Liver (tissue), 9 donors: ENCODE measurements around the gene MS4A4E. TPM values are rescaled to one million over a fixed set of nuclear protein-coding genes. Genes with fewer than 3 reads are reported as not detected.

Experiments used
- DNase-seq: peaks from one replicate; pipeline ENCODE4 v3.0.0-alpha.2; 2017; ENCODE audit warnings: low spot score
- H3K27ac ChIP-seq, 2 donors: one replicate each; pipeline ENCODE4 v1.7.0; 2013; ENCODE audit warnings: inconsistent platforms in 2 of 2, low read length in 2 of 2, control low read depth in 1 of 2, low read depth in 1 of 2, mild to moderate bottlenecking in 1 of 2
- H3K27me3 ChIP-seq, 4 donors: one replicate each; pipeline versions ENCODE4 v1.6.1 to v1.7.0; 2013; ENCODE audit warnings: low read length in 3 of 4, inconsistent platforms in 1 of 4, mild to moderate bottlenecking in 1 of 4, moderate library complexity in 1 of 4; ENCODE audit not compliant: control insufficient read depth in 4 of 4, insufficient read depth in 4 of 4
- H3K36me3 ChIP-seq, 4 donors: one replicate each; pipeline versions ENCODE4 v1.6.1 to v1.7.0; 2013; ENCODE audit warnings: low read length in 3 of 4, mild to moderate bottlenecking in 3 of 4, low read depth in 1 of 4, moderate library complexity in 1 of 4; ENCODE audit not compliant: control insufficient read depth in 4 of 4, insufficient read depth in 3 of 4
- H3K4me1 ChIP-seq, 4 donors: one replicate each; pipeline versions ENCODE4 v1.6.1 to v1.7.0; 2013; ENCODE audit warnings: low read length in 3 of 4, mild to moderate bottlenecking in 3 of 4, moderate library complexity in 1 of 4; ENCODE audit not compliant: control insufficient read depth in 4 of 4, insufficient read depth in 4 of 4
- H3K4me3 ChIP-seq, 3 donors: one replicate each; pipeline versions ENCODE4 v1.6.1 to v1.7.0; 2013; ENCODE audit warnings: low read length in 3 of 3, control low read depth in 1 of 3, low read depth in 1 of 3, mild to moderate bottlenecking in 1 of 3
- H3K9ac ChIP-seq, 2 donors: one replicate each; pipeline ENCODE4 v1.7.0; 2013; ENCODE audit warnings: low read length in 2 of 2, mild to moderate bottlenecking in 2 of 2, moderate library complexity in 2 of 2, control low read depth in 1 of 2, low read depth in 1 of 2
- H3K9me3 ChIP-seq, 4 donors: one replicate each; pipeline versions ENCODE4 v1.6.1 to v1.7.0; 2013; ENCODE audit warnings: low read length in 3 of 4; ENCODE audit not compliant: control insufficient read depth in 4 of 4
- EGR1 ChIP-seq, 2 donors: IDR thresholded peaks; 2 replicates each; pipeline ENCODE4 v1.6.1; 2016 to 2018; ENCODE audit warnings: antibody characterized with exemption in 2 of 2, low read depth in 2 of 2
- FOXA1 ChIP-seq: IDR thresholded peaks from 2 replicates; pipeline ENCODE4 v1.6.1; 2016; ENCODE audit warnings: antibody characterized with exemption
- FOXA2 ChIP-seq: IDR thresholded peaks from 2 replicates; pipeline ENCODE4 v1.6.1; 2016; ENCODE audit warnings: antibody characterized with exemption
- GABPA ChIP-seq, 2 donors: IDR thresholded peaks in 1 of 2; conservative IDR thresholded peaks in 1 of 2; 2 replicates each; pipeline ENCODE4 v1.6.1; 2016; ENCODE audit warnings: antibody characterized with exemption in 2 of 2, mild to moderate bottlenecking in 1 of 2, moderate library complexity in 1 of 2
- HNF4A ChIP-seq, 2 donors: conservative IDR thresholded peaks; 2 replicates each; pipeline ENCODE4 v1.6.1; 2016; ENCODE audit warnings: antibody characterized with exemption in 2 of 2, mild to moderate bottlenecking in 2 of 2
- HNF4G ChIP-seq: IDR thresholded peaks from 2 replicates; pipeline ENCODE4 v1.6.1; 2016; ENCODE audit warnings: antibody characterized with exemption
- JUND ChIP-seq, 2 donors: IDR thresholded peaks; 2 replicates each; pipeline ENCODE4 v1.6.1; 2016; ENCODE audit warnings: antibody characterized with exemption in 2 of 2
- NR2F2 ChIP-seq: IDR thresholded peaks from 2 replicates; pipeline ENCODE4 v1.6.1; 2016; ENCODE audit warnings: antibody characterized with exemption
- RXRA ChIP-seq, 2 donors: IDR thresholded peaks; 2 replicates each; pipeline ENCODE4 v1.6.1; 2017 to 2018; ENCODE audit warnings: antibody characterized with exemption in 2 of 2, mild to moderate bottlenecking in 1 of 2
- SP1 ChIP-seq: IDR thresholded peaks from 2 replicates; pipeline ENCODE4 v1.6.1; 2018; ENCODE audit warnings: antibody characterized with exemption, mild to moderate bottlenecking
- TAF1 ChIP-seq: conservative IDR thresholded peaks from 2 replicates; pipeline ENCODE4 v1.6.1; 2016; ENCODE audit warnings: antibody characterized with exemption, mild to moderate bottlenecking
- YY1 ChIP-seq: IDR thresholded peaks from 2 replicates; pipeline ENCODE4 v1.6.1; 2016; ENCODE audit warnings: antibody characterized with exemption, mild to moderate bottlenecking
- WGBS: extraction: QIAGEN DNeasy Blood & Tissue Kit; methylation state at CpG from one replicate; pipeline ENCODE4 v1.1.7; 2013; 5-methylcytosine and 5-hydroxymethylcytosine counted together
- polyA plus RNA-seq, 2 donors: library from polyadenylated mRNA; stranded (reverse) in 1 of 2; unstranded in 1 of 2; fragments of 200-250 nt in 1 of 2; fragments of >200 nt in 1 of 2; fragmentation: Nextera tagmentation in 1 of 2; extraction: Ambion mirVana in 1 of 2; gene quantifications; one replicate each; pipeline versions ENCODE4 v1.2.1 to v1.2.3, GENCODE V29; 2013 to 2015
- total RNA-seq, 2 donors: library from RNA; depleted of rRNA; stranded (reverse); fragments of >200 nt; gene quantifications; one replicate each; pipeline ENCODE4 v1.2.3, GENCODE V29; 2014
- TF ChIP-seq, protein P1 (sequence below): IDR thresholded peaks from 2 replicates; pipeline ENCODE4 v1.6.1; 2016; ENCODE audit warnings: antibody characterized with exemption
- TF ChIP-seq, protein P2 (sequence below): IDR thresholded peaks from 2 replicates; pipeline ENCODE4 v1.6.1; 2016; ENCODE audit warnings: antibody characterized with exemption, mild to moderate bottlenecking
- TF ChIP-seq, protein P3 (sequence below): IDR thresholded peaks from 2 replicates; pipeline ENCODE4 v1.6.1; 2016; ENCODE audit warnings: antibody characterized with exemption
- TF ChIP-seq, protein P4 (sequence below): fragments of 150-350 bp; IDR thresholded peaks from 2 replicates; pipeline ENCODE4 v1.5.1; 2017; ENCODE audit warnings: improper control_type of control experiment, low read depth, low read length; ENCODE audit not compliant: missing input control
- TF ChIP-seq, protein P5 (sequence below): IDR thresholded peaks from 2 replicates; pipeline ENCODE4 v1.6.1; 2016; ENCODE audit warnings: antibody characterized with exemption
- donor health status: healthy.
- donor health status: healthy.
- donor health status: healthy.
- donor health status: healthy.
- donor health status: healthy.

MS4A4E gene
- total and polyA plus RNA-seq, 4 donors = 0.23 to 2.1 (median 0.78) TPM

DNA sequence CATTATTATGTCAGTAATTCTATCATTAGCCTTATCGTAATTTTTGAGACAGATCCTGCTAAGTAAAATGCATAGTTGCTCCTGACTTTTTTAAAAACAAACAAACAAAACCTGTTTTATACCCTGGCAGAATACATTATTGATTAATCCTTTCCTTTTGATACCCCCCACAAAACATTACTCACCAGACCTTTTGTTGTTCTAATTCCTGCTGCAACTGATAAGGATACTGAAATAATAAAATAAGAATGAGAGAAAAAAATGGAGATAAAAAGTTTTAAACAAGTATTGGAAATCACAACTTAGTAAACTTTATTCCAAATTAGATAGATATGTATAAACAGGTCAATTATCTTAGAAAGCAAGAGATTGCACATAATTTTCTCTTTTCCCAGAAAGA is 28.6 kb downstream of the MS4A4E start:
- Histone ChIP-seq H3K27me3 (no peaks in the 10 kb centered on the region), H3K27ac (no peak overlapping the region), H3K9me3 (no peaks in the 10 kb centered on the region), H3K9ac (no peak overlapping the region), H3K4me1 (no peaks in the 10 kb centered on the region), H3K4me3 (no peak overlapping the region), H3K36me3 (no peaks in the 10 kb centered on the region)
- TF ChIP-seq, protein P1, sequence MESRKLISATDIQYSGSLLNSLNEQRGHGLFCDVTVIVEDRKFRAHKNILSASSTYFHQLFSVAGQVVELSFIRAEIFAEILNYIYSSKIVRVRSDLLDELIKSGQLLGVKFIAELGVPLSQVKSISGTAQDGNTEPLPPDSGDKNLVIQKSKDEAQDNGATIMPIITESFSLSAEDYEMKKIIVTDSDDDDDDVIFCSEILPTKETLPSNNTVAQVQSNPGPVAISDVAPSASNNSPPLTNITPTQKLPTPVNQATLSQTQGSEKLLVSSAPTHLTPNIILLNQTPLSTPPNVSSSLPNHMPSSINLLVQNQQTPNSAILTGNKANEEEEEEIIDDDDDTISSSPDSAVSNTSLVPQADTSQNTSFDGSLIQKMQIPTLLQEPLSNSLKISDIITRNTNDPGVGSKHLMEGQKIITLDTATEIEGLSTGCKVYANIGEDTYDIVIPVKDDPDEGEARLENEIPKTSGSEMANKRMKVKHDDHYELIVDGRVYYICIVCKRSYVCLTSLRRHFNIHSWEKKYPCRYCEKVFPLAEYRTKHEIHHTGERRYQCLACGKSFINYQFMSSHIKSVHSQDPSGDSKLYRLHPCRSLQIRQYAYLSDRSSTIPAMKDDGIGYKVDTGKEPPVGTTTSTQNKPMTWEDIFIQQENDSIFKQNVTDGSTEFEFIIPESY = no peak
- no peak for TF ChIP-seq FOXA2
- no peak for TF ChIP-seq GABPA (IDR thresholded peaks at IDR 0.05 in 1 of 2, conservative IDR thresholded peaks at IDR 0.05 in 1 of 2)
- TF ChIP-seq, protein P2, sequence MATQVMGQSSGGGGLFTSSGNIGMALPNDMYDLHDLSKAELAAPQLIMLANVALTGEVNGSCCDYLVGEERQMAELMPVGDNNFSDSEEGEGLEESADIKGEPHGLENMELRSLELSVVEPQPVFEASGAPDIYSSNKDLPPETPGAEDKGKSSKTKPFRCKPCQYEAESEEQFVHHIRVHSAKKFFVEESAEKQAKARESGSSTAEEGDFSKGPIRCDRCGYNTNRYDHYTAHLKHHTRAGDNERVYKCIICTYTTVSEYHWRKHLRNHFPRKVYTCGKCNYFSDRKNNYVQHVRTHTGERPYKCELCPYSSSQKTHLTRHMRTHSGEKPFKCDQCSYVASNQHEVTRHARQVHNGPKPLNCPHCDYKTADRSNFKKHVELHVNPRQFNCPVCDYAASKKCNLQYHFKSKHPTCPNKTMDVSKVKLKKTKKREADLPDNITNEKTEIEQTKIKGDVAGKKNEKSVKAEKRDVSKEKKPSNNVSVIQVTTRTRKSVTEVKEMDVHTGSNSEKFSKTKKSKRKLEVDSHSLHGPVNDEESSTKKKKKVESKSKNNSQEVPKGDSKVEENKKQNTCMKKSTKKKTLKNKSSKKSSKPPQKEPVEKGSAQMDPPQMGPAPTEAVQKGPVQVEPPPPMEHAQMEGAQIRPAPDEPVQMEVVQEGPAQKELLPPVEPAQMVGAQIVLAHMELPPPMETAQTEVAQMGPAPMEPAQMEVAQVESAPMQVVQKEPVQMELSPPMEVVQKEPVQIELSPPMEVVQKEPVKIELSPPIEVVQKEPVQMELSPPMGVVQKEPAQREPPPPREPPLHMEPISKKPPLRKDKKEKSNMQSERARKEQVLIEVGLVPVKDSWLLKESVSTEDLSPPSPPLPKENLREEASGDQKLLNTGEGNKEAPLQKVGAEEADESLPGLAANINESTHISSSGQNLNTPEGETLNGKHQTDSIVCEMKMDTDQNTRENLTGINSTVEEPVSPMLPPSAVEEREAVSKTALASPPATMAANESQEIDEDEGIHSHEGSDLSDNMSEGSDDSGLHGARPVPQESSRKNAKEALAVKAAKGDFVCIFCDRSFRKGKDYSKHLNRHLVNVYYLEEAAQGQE = no peak
- TF ChIP-seq NR2F2 = no peak
- TF ChIP-seq YY1 = no peak
- no peak for TF ChIP-seq HNF4A (conservative IDR thresholded peaks at IDR 0.05)
- TF ChIP-seq, protein P3, sequence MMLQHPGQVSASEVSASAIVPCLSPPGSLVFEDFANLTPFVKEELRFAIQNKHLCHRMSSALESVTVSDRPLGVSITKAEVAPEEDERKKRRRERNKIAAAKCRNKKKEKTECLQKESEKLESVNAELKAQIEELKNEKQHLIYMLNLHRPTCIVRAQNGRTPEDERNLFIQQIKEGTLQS = no peak
- TF ChIP-seq FOXA1 = no peak
- TF ChIP-seq TAF1 = no peak
- no peak for TF ChIP-seq HNF4G
- TF ChIP-seq, protein P4, sequence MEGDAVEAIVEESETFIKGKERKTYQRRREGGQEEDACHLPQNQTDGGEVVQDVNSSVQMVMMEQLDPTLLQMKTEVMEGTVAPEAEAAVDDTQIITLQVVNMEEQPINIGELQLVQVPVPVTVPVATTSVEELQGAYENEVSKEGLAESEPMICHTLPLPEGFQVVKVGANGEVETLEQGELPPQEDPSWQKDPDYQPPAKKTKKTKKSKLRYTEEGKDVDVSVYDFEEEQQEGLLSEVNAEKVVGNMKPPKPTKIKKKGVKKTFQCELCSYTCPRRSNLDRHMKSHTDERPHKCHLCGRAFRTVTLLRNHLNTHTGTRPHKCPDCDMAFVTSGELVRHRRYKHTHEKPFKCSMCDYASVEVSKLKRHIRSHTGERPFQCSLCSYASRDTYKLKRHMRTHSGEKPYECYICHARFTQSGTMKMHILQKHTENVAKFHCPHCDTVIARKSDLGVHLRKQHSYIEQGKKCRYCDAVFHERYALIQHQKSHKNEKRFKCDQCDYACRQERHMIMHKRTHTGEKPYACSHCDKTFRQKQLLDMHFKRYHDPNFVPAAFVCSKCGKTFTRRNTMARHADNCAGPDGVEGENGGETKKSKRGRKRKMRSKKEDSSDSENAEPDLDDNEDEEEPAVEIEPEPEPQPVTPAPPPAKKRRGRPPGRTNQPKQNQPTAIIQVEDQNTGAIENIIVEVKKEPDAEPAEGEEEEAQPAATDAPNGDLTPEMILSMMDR = no peak
- TF ChIP-seq SP1 = no peak
- no peak for DNase-seq
- 78% methylated on average over 1 of the region's 1 CpG for WGBS

DNA sequence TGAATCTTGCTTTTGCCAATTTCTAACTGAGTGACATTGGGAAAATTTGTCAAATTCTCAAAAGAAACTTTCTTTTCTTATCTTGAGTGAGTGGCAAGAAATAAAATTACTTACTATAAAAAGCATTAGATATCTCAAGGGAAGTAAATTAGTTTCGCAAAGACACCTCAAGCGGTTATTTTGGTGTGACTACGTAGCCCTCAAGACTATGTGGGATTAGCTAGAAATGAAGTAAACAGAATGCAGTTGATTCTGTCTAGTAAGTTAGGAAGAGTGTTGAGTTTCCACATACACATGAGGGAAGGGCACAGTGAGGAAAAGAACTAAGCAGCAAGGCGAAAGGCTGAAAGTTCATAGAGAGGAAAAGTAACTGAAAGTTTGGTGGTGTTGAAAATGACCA is 31.7 kb downstream of the MS4A4E start:
- WGBS = 91% methylated on average over 4 of the region's 4 CpGs
- DNase-seq = no peak
- H3K27me3 ChIP-seq = no peaks in the 10 kb centered on the region
- no peak for TF ChIP-seq SP1
- TF ChIP-seq GABPA (IDR thresholded peaks at IDR 0.05 in 1 of 2, conservative IDR thresholded peaks at IDR 0.05 in 1 of 2) = no peak
- TF ChIP-seq FOXA2 = no peak
- TF ChIP-seq, protein P3 = no peak
- TF ChIP-seq YY1 = no peak
- TF ChIP-seq, protein P1 = no peak
- TF ChIP-seq RXRA (IDR thresholded peaks at IDR 0.05) = no peak
- TF ChIP-seq, protein P5, sequence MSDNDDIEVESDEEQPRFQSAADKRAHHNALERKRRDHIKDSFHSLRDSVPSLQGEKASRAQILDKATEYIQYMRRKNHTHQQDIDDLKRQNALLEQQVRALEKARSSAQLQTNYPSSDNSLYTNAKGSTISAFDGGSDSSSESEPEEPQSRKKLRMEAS = no peak
- TF ChIP-seq, protein P2 = no peak
- no peak for TF ChIP-seq HNF4A (conservative IDR thresholded peaks at IDR 0.05)
- TF ChIP-seq EGR1 (IDR thresholded peaks at IDR 0.05; ENCODE audit: low read depth in 2 of 2) = no peak
- TF ChIP-seq JUND (IDR thresholded peaks at IDR 0.05) = no peak

More for the DNA sequence above, 31.7 kb downstream of the MS4A4E start:
- Histone ChIP-seq H3K9me3 (no peaks in the 10 kb centered on the region), H3K9ac (no peak overlapping the region), H3K4me1 (no peaks in the 10 kb centered on the region), H3K27ac (no peak overlapping the region), H3K36me3 (no peaks in the 10 kb centered on the region), H3K4me3 (no peak overlapping the region)
